T-helper 9 cell (primary cell): ENCODE data around the gene ENTPD8.
"Not testable (repeated sequence)": the region's sequence is repeated elsewhere in the genome, so short reads cannot be mapped to it uniquely, and the experiment has no call there.

Experiments used
- DNase-seq: peaks from one replicate; pipeline ENCODE4 v3.0.0-alpha.2; 2020

Gene ENTPD8

GRCh38 chr9:137392232-137393007 lies 48.7 kb downstream of the ENTPD8 start:
- no peak for DNase-seq

GRCh38 chr9:137391411-137391754 lies 49.8 kb downstream of the ENTPD8 start:
- DNase-seq, result no peak

- DNase-seq, result no peak
Measured at GRCh38 chr9:137390553-137391410, 50.4 kb downstream of the ENTPD8 start.

GRCh38 chr9:137389428-137389746 lies 51.8 kb downstream of the ENTPD8 start:
- DNase-seq, result no peak

- DNase-seq, result no peak
Measured at GRCh38 chr9:137388589-137389427, 52.3 kb downstream of the ENTPD8 start.

- no peak for DNase-seq
Measured at GRCh38 chr9:137387891-137388560, 53.1 kb downstream of the ENTPD8 start.

GRCh38 chr9:137387114-137387890 lies 53.9 kb downstream of the ENTPD8 start:
- DNase-seq, result no peak

- DNase-seq, result not testable (repeated sequence)
Measured at GRCh38 chr9:137386507-137387113, 54.5 kb downstream of the ENTPD8 start.

GRCh38 chr9:137385061-137385655 lies 56.0 kb downstream of the ENTPD8 start:
- DNase-seq, result no peak
